Left ventricle myocardium inferior (tissue), 1 donor: ENCODE results near the gene GRB10. TPM values are rescaled to one million over a fixed set of nuclear protein-coding genes. Genes with fewer than 3 reads are reported as not detected.

ENCODE experiments used
- DNase-seq: peaks from one replicate; pipeline ENCODE4 v3.0.0-alpha.2; 2020
- H3K27ac ChIP-seq: fragments of 200-600 bp; replicated peaks from 2 replicates; pipeline ENCODE4 v1.8.0; 2021
- H3K27me3 ChIP-seq: fragments of 200-600 bp; 2 replicates; pipeline ENCODE4 v1.8.0; 2021; ENCODE audit warnings: low read depth
- H3K36me3 ChIP-seq: fragments of 200-600 bp; 2 replicates; pipeline ENCODE4 v1.8.0; 2021
- H3K4me1 ChIP-seq: fragments of 200-600 bp; 2 replicates; pipeline ENCODE4 v1.8.0; 2021
- H3K4me3 ChIP-seq: fragments of 200-600 bp; 2 replicates; pipeline ENCODE4 v1.8.0; 2021; ENCODE audit warnings: mild to moderate bottlenecking, moderate library complexity
- H3K9me3 ChIP-seq: fragments of 200-600 bp; replicated peaks from 2 replicates; pipeline ENCODE4 v1.8.0; 2021
- intact Hi-C: fragments of 100-400 bp; cut with micrococcal nuclease; formaldehyde crosslinking; loops from one replicate; pipeline ENCODE4 v1.11.0; 2022
- total RNA-seq: library from RNA; stranded (reverse); fragmentation: NEBNext Ultra II Directional; extraction: Animal tissue kit (Norgen Biotek cat#: 25700); gene quantifications from one replicate; pipeline ENCODE4 v1.2.1, GENCODE V29; 2021
- TF ChIP-seq, protein P1 (sequence below): fragments of 200-600 bp; IDR thresholded peaks from 2 replicates; pipeline ENCODE4 v1.8.0; 2021; ENCODE audit warnings: antibody characterized with exemption, mild to moderate bottlenecking, borderline replicate concordance
- donor health status: DM: no; HTN: yes; CAD: no; lungs with severe emphysema.

The GRB10 gene
- total RNA-seq, 1 donor from 2014 or later, result 40.6 TPM

DNA sequence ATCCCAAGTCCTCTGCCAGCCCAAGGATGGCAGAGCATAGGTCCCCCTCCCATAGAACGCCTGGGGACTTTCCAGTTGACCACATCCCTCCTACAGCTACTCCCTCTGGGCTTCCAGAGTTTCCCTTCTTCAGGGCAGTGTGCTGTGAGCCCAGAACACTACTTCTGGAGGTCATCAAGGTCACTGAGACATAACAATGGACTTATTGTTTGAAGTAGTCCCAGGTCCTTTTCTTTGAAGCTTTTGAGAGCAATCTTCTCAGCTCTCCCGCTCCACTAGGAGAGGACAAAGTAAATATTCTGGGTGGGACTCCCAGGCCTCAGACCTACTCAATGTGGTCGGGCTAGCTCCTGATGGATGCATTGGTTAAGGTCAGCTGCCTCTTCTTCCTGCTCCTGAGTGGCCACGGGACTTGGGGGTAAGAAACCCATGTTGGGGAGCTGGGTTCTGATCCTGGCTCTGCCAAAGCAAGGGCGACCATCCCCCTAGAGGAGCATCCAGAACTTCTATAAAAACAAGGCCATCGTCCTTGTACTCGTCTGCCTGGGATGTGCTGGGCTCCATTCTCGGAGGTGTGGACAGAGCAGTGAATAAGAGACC lies 134.0 kb downstream of the GRB10 start:
- no peaks in the 10 kb centered on the region for H3K9me3 ChIP-seq
- intact Hi-C loops, result no loop called here
- H3K27ac ChIP-seq, result peak overlapping the region; percentile 7
- H3K27me3 ChIP-seq, result no peaks in the 10 kb centered on the region
- H3K4me3 ChIP-seq, result no peak overlapping the region
- peaks cover 51% of the 10 kb centered on the region for H3K4me1 ChIP-seq
- H3K36me3 ChIP-seq, result no peaks in the 10 kb centered on the region
- TF ChIP-seq, protein P1, sequence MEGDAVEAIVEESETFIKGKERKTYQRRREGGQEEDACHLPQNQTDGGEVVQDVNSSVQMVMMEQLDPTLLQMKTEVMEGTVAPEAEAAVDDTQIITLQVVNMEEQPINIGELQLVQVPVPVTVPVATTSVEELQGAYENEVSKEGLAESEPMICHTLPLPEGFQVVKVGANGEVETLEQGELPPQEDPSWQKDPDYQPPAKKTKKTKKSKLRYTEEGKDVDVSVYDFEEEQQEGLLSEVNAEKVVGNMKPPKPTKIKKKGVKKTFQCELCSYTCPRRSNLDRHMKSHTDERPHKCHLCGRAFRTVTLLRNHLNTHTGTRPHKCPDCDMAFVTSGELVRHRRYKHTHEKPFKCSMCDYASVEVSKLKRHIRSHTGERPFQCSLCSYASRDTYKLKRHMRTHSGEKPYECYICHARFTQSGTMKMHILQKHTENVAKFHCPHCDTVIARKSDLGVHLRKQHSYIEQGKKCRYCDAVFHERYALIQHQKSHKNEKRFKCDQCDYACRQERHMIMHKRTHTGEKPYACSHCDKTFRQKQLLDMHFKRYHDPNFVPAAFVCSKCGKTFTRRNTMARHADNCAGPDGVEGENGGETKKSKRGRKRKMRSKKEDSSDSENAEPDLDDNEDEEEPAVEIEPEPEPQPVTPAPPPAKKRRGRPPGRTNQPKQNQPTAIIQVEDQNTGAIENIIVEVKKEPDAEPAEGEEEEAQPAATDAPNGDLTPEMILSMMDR, result no peak
- no peak for DNase-seq

DNA sequence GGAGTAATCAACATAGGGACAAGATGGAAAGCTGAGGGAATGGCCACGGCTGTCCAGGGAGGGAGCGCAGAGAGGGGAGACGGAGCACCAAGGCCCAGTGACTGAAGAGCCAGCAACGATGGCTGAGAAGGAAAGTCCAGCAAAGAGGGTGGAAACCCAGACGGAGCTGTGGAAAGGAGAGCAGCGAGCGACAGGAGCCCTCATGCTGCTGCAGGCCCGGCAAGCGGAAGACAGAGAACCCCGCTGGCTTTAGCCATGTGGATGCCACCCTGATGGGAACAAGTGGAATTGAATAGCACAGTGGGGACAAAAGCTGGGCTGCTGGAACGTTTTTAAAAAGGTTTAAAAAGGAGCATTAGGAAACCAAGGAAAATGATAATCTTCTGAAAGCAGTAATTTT lies 134.6 kb downstream of the GRB10 start:
- Histone ChIP-seq H3K36me3 (no peaks in the 10 kb centered on the region), H3K27me3 (no peaks in the 10 kb centered on the region), H3K4me3 (no peak overlapping the region), H3K4me1 (peaks cover 51% of the 10 kb centered on the region), H3K9me3 (no peaks in the 10 kb centered on the region), H3K27ac (peak overlapping the region; percentile 7)
- intact Hi-C loops, result no loop called here
- no peak for DNase-seq
- TF ChIP-seq, protein P1, result no peak

DNA sequence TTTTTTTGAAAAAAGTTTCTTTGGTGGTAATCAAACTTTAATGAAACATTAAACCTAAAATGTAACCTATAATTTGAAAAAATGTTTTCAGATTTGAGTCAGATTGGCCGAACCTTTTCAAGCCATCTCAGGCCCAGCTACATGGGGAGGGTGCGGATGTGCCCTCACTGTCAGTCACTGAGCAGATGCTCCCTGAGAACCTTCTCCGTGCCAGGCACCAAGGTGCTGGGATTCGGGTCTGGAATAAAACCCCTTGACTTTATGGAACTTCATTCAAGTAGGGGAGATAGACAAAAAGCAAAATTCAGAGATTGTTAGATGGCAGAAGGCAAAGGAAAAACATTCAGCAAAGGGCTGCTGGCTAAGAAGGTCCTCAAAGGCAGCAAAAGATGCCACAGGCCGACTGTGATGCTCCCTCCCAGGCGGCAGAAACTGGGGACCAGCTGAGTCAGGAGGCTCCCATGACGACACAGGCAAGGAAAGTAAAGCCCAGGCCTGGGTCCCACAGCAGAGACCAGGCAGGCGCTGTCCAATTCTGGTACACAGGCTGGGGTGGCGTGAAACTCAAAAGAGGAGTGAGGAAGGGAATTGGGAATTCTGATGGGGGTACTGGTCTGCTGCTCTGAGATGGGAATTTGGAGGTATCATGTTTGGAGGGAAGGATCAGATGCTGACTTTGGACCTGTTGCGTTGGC lies 135.3 kb downstream of the GRB10 start:
- H3K9me3 ChIP-seq, result no peaks in the 10 kb centered on the region
- H3K27ac ChIP-seq, result no peak overlapping the region
- no peak overlapping the region for H3K4me3 ChIP-seq
- H3K36me3 ChIP-seq, result no peaks in the 10 kb centered on the region
- H3K4me1 ChIP-seq, result peaks cover 49% of the 10 kb centered on the region
- H3K27me3 ChIP-seq, result no peaks in the 10 kb centered on the region
- no peak for DNase-seq
- intact Hi-C loops, result no loop called here
- TF ChIP-seq, protein P1, result no peak

DNA sequence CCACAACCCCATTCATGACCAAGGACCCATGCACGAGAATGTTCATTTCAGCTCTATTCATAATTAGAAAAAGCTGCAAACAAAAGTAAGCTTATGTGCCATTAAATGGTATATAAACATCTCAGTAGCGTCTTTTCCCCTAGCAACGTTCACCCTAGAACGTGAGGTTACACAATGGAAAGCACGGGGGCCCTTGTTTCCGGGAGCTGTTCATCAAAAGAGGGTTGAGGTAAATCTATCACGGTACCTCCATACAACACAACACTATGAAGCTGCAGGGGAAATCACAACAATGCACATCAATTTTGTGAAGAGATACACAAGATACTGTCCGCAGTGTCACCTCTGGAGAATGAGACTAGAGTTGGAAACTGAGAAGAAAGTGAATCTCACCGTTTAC lies 136.6 kb downstream of the GRB10 start:
- DNase-seq, result no peak
- TF ChIP-seq, protein P1, result no peak
- intact Hi-C loops, result no loop called here
- H3K9me3 ChIP-seq, result no peaks in the 10 kb centered on the region
- H3K36me3 ChIP-seq, result no peaks in the 10 kb centered on the region
- H3K27me3 ChIP-seq, result no peaks in the 10 kb centered on the region
- H3K4me1 ChIP-seq, result peaks cover 51% of the 10 kb centered on the region
- no peak overlapping the region for H3K4me3 ChIP-seq
- no peak overlapping the region for H3K27ac ChIP-seq

DNA sequence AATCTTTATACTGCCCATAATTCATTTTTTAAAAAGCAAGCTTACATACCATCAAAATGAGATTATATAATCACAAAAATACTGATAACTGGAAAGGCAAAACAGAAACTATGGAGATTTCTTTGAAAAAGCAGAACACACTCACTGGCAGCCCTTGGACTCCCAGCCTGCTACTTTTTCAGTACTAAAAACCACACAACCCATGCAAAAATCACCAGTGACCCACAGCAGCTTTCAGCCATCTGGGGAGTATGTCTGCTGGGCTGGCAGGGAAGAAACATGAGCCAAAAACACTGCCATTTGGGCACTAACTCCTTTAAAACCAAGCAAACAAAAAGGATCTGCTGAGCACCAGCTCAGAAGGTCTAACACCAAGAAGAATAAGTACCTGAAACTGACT lies 137.5 kb downstream of the GRB10 start:
- TF ChIP-seq, protein P1, result no peak
- DNase-seq, result no peak
- no peak overlapping the region for H3K27ac ChIP-seq
- intact Hi-C loops, result no loop called here
- H3K9me3 ChIP-seq, result no peaks in the 10 kb centered on the region
- no peaks in the 10 kb centered on the region for H3K36me3 ChIP-seq
- H3K4me3 ChIP-seq, result no peak overlapping the region
- H3K27me3 ChIP-seq, result no peaks in the 10 kb centered on the region
- peaks cover 52% of the 10 kb centered on the region for H3K4me1 ChIP-seq
